Mesendoderm (in vitro differentiated cells): Measurements from ENCODE around the gene CAPZB.

Source experiments
- DNase-seq: peaks from one replicate; pipeline ENCODE4 v3.0.0; 2013
- H2AK5ac ChIP-seq: 2 replicates; pipeline ENCODE4 v1.6.1; 2013; ENCODE audit warnings: low read length, inconsistent platforms
- H2BK120ac ChIP-seq: 2 replicates; pipeline ENCODE4 v1.6.1; 2013; ENCODE audit warnings: low read depth, mild to moderate bottlenecking, low read length, moderate library complexity, mixed read lengths
- H2BK15ac ChIP-seq: replicated peaks from 2 replicates; pipeline ENCODE4 v1.6.1; 2013; ENCODE audit warnings: low read depth, mild to moderate bottlenecking, moderate library complexity
- H2BK5ac ChIP-seq: 2 replicates; pipeline ENCODE4 v1.6.1; 2013; ENCODE audit warnings: low read length, inconsistent platforms
- H3K18ac ChIP-seq: 2 replicates; pipeline ENCODE4 v1.6.1; 2013; ENCODE audit warnings: mild to moderate bottlenecking, low read length, mixed read lengths
- H3K23ac ChIP-seq: one replicate; pipeline ENCODE4 v1.6.1; 2013; ENCODE audit warnings: low read length
- H3K27ac ChIP-seq: 2 replicates; pipeline ENCODE4 v1.5.1; 2013; ENCODE audit warnings: low read depth, mild to moderate bottlenecking, inconsistent platforms, low read length, moderate library complexity
- H3K27me3 ChIP-seq: 2 replicates; pipeline ENCODE4 v1.6.1; 2013; ENCODE audit warnings: low read length, control low read depth, mild to moderate bottlenecking, inconsistent platforms; ENCODE audit not compliant: insufficient read depth, poor library complexity
- H3K36me3 ChIP-seq: 2 replicates; pipeline ENCODE4 v1.6.1; 2013; ENCODE audit warnings: low read length, inconsistent platforms; ENCODE audit not compliant: control insufficient read depth, insufficient read depth
- H3K4ac ChIP-seq: one replicate; pipeline ENCODE4 v1.6.1; 2013; ENCODE audit warnings: low read depth, mild to moderate bottlenecking, low read length, moderate library complexity
- H3K4me1 ChIP-seq: 2 replicates; pipeline ENCODE4 v1.6.1; 2013; ENCODE audit warnings: low read depth, low read length, inconsistent platforms; ENCODE audit not compliant: control insufficient read depth
- H3K4me2 ChIP-seq: 2 replicates; pipeline ENCODE4 v1.6.1; 2013; ENCODE audit warnings: low read length
- H3K4me3 ChIP-seq: 2 replicates; pipeline ENCODE4 v1.5.1; 2013; ENCODE audit warnings: mild to moderate bottlenecking, low read length
- H3K56ac ChIP-seq: one replicate; pipeline ENCODE4 v1.6.1; 2013; ENCODE audit warnings: low read length
- H3K79me1 ChIP-seq: 2 replicates; pipeline ENCODE4 v1.6.1; 2013; ENCODE audit warnings: low read length, inconsistent platforms
- H3K79me2 ChIP-seq: 2 replicates; pipeline ENCODE4 v1.6.1; 2013; ENCODE audit warnings: mild to moderate bottlenecking, low read length; ENCODE audit not compliant: control insufficient read depth, insufficient read depth
- H3K9ac ChIP-seq: 2 replicates; pipeline ENCODE4 v1.6.1; 2013; ENCODE audit warnings: low read length, inconsistent platforms
- H4K5ac ChIP-seq: one replicate; pipeline ENCODE4 v1.6.1; 2013; ENCODE audit warnings: low read length
- H4K8ac ChIP-seq: one replicate; pipeline ENCODE4 v1.6.1; 2013; ENCODE audit warnings: low read depth, mild to moderate bottlenecking, control low read depth, low read length, moderate library complexity
- WGBS: extraction: QIAGEN DNeasy Blood & Tissue Kit; methylation state at CpG from one replicate; pipeline ENCODE4 v1.1.7; 2013; ENCODE audit warnings: low lambda C conversion rate, missing lambda C conversion rate; ENCODE audit not compliant: insufficient coverage; ENCODE audit errors: extremely low coverage; 5-methylcytosine and 5-hydroxymethylcytosine counted together

The CAPZB gene

GRCh38 chr1:19466112-19466561 is 19.2 kb downstream of the CAPZB start:
- Histone ChIP-seq H3K9ac (no peak overlapping the region), H3K27ac (no peak overlapping the region), H3K4me3 (no peak overlapping the region), H3K56ac (no peak overlapping the region), H3K4me1 (peaks cover 11% of the 10 kb centered on the region), H2BK15ac (no peak overlapping the region), H2AK5ac (no peak overlapping the region), H3K18ac (no peak overlapping the region), H3K27me3 (no peaks in the 10 kb centered on the region), H3K4me2 (no peak overlapping the region), H2BK120ac (no peak overlapping the region), H3K4ac (no peak overlapping the region), H3K79me1 (peaks cover 29% of the 10 kb centered on the region), H3K36me3 (no peaks in the 10 kb centered on the region), H3K23ac (no peak overlapping the region), H3K79me2 (peaks cover 86% of the 10 kb centered on the region), H4K5ac (no peak overlapping the region), H2BK5ac (no peak overlapping the region), H4K8ac (no peak overlapping the region)
- WGBS, result no CpG with 5 or more reads among the region's 9 CpGs
- DNase-seq, result no peak

DNA sequence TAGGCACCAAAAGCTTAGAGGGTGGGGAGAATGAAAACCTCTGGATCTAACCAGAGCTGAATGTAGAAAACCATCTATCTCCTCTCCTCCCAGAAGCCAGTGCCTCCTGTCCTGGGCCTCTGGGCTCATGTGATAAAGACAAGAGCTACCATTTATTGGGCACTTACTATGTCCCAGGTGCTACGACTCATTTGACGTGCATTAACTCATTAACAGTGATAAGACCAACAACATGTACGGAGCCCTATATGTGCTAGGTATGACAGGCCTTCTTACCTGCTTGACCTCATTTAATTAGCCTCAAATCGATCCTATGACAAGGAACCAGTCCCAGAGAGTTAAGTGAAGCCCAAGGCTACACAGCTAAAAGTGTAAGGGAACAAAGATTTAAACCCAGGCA is 19.7 kb downstream of the CAPZB start:
- Histone ChIP-seq H2AK5ac (no peak overlapping the region), H3K79me2 (peaks cover 85% of the 10 kb centered on the region), H2BK5ac (no peak overlapping the region), H3K4me3 (no peak overlapping the region), H2BK15ac (no peak overlapping the region), H3K18ac (no peak overlapping the region), H3K36me3 (no peaks in the 10 kb centered on the region), H3K79me1 (peaks cover 31% of the 10 kb centered on the region), H2BK120ac (no peak overlapping the region), H3K27me3 (no peaks in the 10 kb centered on the region), H3K56ac (no peak overlapping the region), H4K5ac (no peak overlapping the region), H4K8ac (no peak overlapping the region), H3K4me1 (peaks cover 12% of the 10 kb centered on the region), H3K23ac (no peak overlapping the region), H3K4me2 (no peak overlapping the region), H3K27ac (no peak overlapping the region), H3K9ac (no peak overlapping the region), H3K4ac (no peak overlapping the region)
- WGBS, result no CpG with 5 or more reads among the region's 4 CpGs
- no peak for DNase-seq

GRCh38 chr1:19465123-19465522 is 20.2 kb downstream of the CAPZB start:
- H3K27me3 ChIP-seq, result no peaks in the 10 kb centered on the region
- no peak overlapping the region for H4K5ac ChIP-seq
- H3K79me1 ChIP-seq, result peaks cover 30% of the 10 kb centered on the region
- no peak overlapping the region for H3K4ac ChIP-seq
- no peak overlapping the region for H3K18ac ChIP-seq
- H3K36me3 ChIP-seq, result no peaks in the 10 kb centered on the region
- no peak overlapping the region for H3K9ac ChIP-seq
- DNase-seq, result no peak
- H2BK5ac ChIP-seq, result no peak overlapping the region
- no peak overlapping the region for H3K4me2 ChIP-seq
- H3K4me1 ChIP-seq, result peaks cover 12% of the 10 kb centered on the region
- no peak overlapping the region for H2BK120ac ChIP-seq
- peaks cover 83% of the 10 kb centered on the region for H3K79me2 ChIP-seq
- no peak overlapping the region for H2AK5ac ChIP-seq
- no peak overlapping the region for H3K4me3 ChIP-seq
- no peak overlapping the region for H3K27ac ChIP-seq
- no peak overlapping the region for H3K23ac ChIP-seq
- no peak overlapping the region for H4K8ac ChIP-seq
- WGBS, result no CpG with 5 or more reads among the region's 2 CpGs
- H3K56ac ChIP-seq, result no peak overlapping the region
- no peak overlapping the region for H2BK15ac ChIP-seq

- no peaks in the 10 kb centered on the region for H3K36me3 ChIP-seq
- H2BK15ac ChIP-seq, result no peak overlapping the region
- peaks cover 11% of the 10 kb centered on the region for H3K4me1 ChIP-seq
- H3K27me3 ChIP-seq, result no peaks in the 10 kb centered on the region
- H3K18ac ChIP-seq, result no peak overlapping the region
- H2AK5ac ChIP-seq, result no peak overlapping the region
- H3K4me2 ChIP-seq, result no peak overlapping the region
- H3K56ac ChIP-seq, result no peak overlapping the region
- no peak overlapping the region for H4K5ac ChIP-seq
- DNase-seq, result no peak
- H2BK120ac ChIP-seq, result no peak overlapping the region
- no peak overlapping the region for H3K23ac ChIP-seq
- H3K27ac ChIP-seq, result no peak overlapping the region
- H3K4me3 ChIP-seq, result no peak overlapping the region
- no peak overlapping the region for H3K9ac ChIP-seq
- H3K4ac ChIP-seq, result no peak overlapping the region
- no peak overlapping the region for H4K8ac ChIP-seq
- H2BK5ac ChIP-seq, result no peak overlapping the region
- H3K79me2 ChIP-seq, result peaks cover 83% of the 10 kb centered on the region
- peaks cover 29% of the 10 kb centered on the region for H3K79me1 ChIP-seq
- no CpG with 5 or more reads among the region's 4 CpGs for WGBS
Measured at GRCh38 chr1:19464696-19465095, 20.6 kb downstream of the CAPZB start.

- no peak overlapping the region for H2AK5ac ChIP-seq
- no peak overlapping the region for H4K8ac ChIP-seq
- H3K36me3 ChIP-seq, result no peaks in the 10 kb centered on the region
- H3K4me3 ChIP-seq, result no peak overlapping the region
- H2BK15ac ChIP-seq, result no peak overlapping the region
- no peaks in the 10 kb centered on the region for H3K27me3 ChIP-seq
- no peak overlapping the region for H3K27ac ChIP-seq
- no peak for DNase-seq
- H4K5ac ChIP-seq, result no peak overlapping the region
- no peak overlapping the region for H2BK120ac ChIP-seq
- H3K4ac ChIP-seq, result no peak overlapping the region
- no peak overlapping the region for H3K4me2 ChIP-seq
- H3K4me1 ChIP-seq, result peaks cover 4% of the 10 kb centered on the region
- no peak overlapping the region for H3K18ac ChIP-seq
- no peak overlapping the region for H3K56ac ChIP-seq
- no peak overlapping the region for H3K23ac ChIP-seq
- no peak overlapping the region for H3K9ac ChIP-seq
- H3K79me1 ChIP-seq, result peaks cover 31% of the 10 kb centered on the region
- peaks cover 82% of the 10 kb centered on the region for H3K79me2 ChIP-seq
- no peak overlapping the region for H2BK5ac ChIP-seq
Measured at GRCh38 chr1:19463504-19463803, 21.9 kb downstream of the CAPZB start.

GRCh38 chr1:19462781-19463503 is 22.4 kb downstream of the CAPZB start:
- Histone ChIP-seq H2BK15ac (no peak overlapping the region), H3K4me2 (no peak overlapping the region), H3K9ac (no peak overlapping the region), H3K4me1 (peaks cover 2% of the 10 kb centered on the region), H3K27me3 (no peaks in the 10 kb centered on the region), H3K79me2 (peaks cover 80% of the 10 kb centered on the region), H3K4ac (no peak overlapping the region), H3K36me3 (no peaks in the 10 kb centered on the region), H3K79me1 (peaks cover 31% of the 10 kb centered on the region), H2BK120ac (no peak overlapping the region), H4K8ac (no peak overlapping the region), H3K23ac (no peak overlapping the region), H4K5ac (no peak overlapping the region), H2BK5ac (no peak overlapping the region), H3K4me3 (no peak overlapping the region), H3K27ac (no peak overlapping the region), H3K56ac (no peak overlapping the region), H2AK5ac (no peak overlapping the region), H3K18ac (no peak overlapping the region)
- DNase-seq, result no peak
- WGBS, result no CpG with 5 or more reads among the region's 10 CpGs
